ENCODE measurements around the gene CHST11. TPM values are rescaled to one million over a fixed set of nuclear protein-coding genes. Genes with fewer than 3 reads are reported as not detected.
A peak's percentile ranks its signal among the peaks of the same experiment; 100 is the strongest.

CHST11 gene
- total RNA-seq, 1 donor from 2014 or later = 40.1 TPM

DNA sequence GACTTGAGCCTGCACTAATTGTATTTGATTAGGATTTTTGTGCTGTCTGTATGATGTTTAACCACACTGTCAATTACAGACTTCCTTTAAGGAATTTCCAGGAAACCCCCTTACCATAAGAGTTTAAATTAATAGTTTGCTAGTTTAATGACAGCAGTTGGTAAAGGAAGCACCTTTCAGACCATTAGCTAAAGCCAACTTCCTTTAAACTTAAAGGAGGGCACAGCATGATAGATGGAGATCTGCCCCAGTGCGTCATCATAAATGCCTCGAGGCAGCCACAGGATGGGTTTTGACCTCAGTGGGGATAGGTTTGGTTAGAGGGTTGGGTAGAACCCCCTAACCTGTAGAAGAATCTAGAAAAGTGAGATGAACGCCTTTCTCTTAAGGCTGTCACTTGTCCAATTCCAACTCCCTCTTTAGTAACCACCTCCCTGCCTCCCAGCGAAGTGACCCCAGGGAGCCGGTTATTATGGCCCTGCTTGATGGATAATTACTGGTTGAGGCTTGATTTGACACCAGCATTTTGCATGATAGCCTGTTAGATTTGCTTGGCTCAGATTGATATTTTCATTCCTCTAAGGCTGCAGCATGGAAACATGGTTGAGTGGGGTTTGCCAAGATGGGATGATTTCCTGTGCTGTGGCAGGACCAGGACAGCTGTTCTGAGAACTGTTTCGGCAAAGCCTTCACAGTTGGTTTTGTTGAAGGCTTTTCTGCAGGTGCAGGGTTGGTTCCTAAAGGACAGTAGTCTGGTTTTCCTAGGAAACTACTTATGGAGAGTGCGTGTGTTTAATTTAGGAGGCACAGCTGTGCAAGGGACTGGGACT, 62.7 kb downstream of the CHST11 start:
- Mint-ChIP-seq H3K36me3 (ENCODE audit: low read depth) (peaks cover under 1% of the 10 kb centered on the region), H3K9me3 (no peaks in the 10 kb centered on the region), H3K4me1 (peaks cover 89% of the 10 kb centered on the region), H3K4me3 (peak overlapping the region; percentile 75), H3K27ac (peak overlapping the region; percentile 62), H3K27me3 (no peaks in the 10 kb centered on the region)
- intact Hi-C loops (cut with micrococcal nuclease) = loop anchor here (1.0 to 10.0 kb wide), 10 partner anchors 7 to 135 kb away; partner anchors contain the start of gene CHST11
- CTCF ChIA-PET = interaction anchor here (1.5 to 2.7 kb wide), 2 partner anchors 62 to 138 kb away, joined by 3 to 8 read pairs; no protein-coding TSS in a partner anchor
- DNase-seq (no peak), ATAC-seq (ENCODE audit: low read depth) (peak; percentile 53)
- POLR2A ChIA-PET = interaction anchor here (0.7 to 1.7 kb wide), 6 partner anchors 14 to 81 kb away, joined by 3 to 9 read pairs (median 6); no protein-coding TSS in a partner anchor
- TF ChIP-seq, protein P1, sequence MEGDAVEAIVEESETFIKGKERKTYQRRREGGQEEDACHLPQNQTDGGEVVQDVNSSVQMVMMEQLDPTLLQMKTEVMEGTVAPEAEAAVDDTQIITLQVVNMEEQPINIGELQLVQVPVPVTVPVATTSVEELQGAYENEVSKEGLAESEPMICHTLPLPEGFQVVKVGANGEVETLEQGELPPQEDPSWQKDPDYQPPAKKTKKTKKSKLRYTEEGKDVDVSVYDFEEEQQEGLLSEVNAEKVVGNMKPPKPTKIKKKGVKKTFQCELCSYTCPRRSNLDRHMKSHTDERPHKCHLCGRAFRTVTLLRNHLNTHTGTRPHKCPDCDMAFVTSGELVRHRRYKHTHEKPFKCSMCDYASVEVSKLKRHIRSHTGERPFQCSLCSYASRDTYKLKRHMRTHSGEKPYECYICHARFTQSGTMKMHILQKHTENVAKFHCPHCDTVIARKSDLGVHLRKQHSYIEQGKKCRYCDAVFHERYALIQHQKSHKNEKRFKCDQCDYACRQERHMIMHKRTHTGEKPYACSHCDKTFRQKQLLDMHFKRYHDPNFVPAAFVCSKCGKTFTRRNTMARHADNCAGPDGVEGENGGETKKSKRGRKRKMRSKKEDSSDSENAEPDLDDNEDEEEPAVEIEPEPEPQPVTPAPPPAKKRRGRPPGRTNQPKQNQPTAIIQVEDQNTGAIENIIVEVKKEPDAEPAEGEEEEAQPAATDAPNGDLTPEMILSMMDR (IDR thresholded peaks at IDR 0.05) = no peak

DNA sequence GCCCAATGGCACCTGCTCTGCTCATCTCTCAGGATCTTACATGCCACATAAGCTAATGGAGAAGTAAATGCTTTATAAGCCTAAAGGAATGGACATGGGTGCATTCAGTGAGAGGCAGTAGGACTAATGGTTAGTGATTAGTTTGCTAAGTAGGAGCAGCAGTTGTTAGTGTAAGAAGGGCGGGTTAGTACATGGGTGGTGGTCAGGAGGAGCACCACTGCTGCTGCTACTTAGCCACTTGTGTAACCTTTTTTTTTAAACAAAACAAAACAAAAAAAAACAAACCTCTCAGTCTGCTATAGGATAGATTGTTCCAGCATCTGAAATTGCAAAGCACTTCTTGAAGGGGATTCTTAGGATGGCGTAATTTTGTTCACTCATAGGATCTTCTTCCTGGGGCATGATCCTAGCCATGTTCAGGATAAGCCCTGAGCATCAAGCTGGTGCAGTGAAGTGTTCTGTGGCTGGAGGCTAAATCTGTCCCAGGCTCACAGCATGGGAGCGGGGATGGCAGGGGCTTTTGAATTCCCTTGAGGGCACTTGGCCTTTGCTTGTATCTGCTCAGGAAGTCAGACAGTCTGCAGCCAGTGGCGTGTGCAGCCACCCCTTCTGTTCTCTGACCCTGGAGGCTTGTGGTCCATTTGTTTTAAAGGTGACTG, 63.6 kb downstream of the CHST11 start:
- no peaks in the 10 kb centered on the region for H3K27me3 Mint-ChIP-seq
- peak overlapping the region; percentile 79 for H3K27ac Mint-ChIP-seq
- intact Hi-C loops (cut with micrococcal nuclease) = loop anchor here (1.0 to 10.0 kb wide), 10 partner anchors 8 to 136 kb away; partner anchors contain the start of gene CHST11
- TF ChIP-seq, protein P1 (IDR thresholded peaks at IDR 0.05) = no peak
- H3K4me1 Mint-ChIP-seq = peaks cover 97% of the 10 kb centered on the region
- H3K4me3 Mint-ChIP-seq = peak overlapping the region; percentile 75
- ChIA-PET POLR2A (interaction anchor here (0.7 to 1.7 kb wide), 7 partner anchors 26 to 80 kb away, joined by 3 to 7 read pairs (median 4); no protein-coding TSS in a partner anchor), CTCF (interaction anchor here (1.5 to 2.7 kb wide), 2 partner anchors 63 to 139 kb away, joined by 3 to 8 read pairs; no protein-coding TSS in a partner anchor)
- DNase-seq (peak; percentile 53), ATAC-seq (ENCODE audit: low read depth) (peak; percentile 83)
- H3K9me3 Mint-ChIP-seq = no peaks in the 10 kb centered on the region
- H3K36me3 Mint-ChIP-seq (ENCODE audit: low read depth) = peaks cover 2% of the 10 kb centered on the region

DNA sequence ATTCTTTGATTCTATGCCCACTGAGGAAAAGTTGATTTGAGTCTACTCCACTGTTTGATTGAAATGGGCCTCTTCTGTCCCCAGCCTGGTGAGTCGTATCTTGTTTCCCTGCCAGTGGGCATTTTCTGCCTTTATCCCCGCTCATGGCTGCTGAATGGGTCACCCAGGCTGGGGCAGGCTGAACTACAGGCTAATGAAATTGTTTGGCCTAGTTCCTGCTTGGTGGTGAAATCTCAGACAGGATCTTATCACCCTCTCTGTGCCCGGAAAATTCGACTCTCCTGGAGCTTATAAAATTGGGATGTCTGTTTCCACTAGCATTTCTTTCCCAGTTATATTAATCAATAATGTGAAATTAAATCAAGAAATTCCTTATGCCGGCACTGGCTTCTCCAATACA, 65.0 kb downstream of the CHST11 start:
- POLR2A ChIA-PET = interaction anchor here (0.7 to 0.8 kb wide), 2 partner anchors 27 to 43 kb away, joined by 3 read pairs; no protein-coding TSS in a partner anchor
- CTCF ChIA-PET = interaction anchor here (2.7 kb wide), 1 partner anchor 140 kb away, joined by 8 read pairs; no protein-coding TSS in a partner anchor
- intact Hi-C loops (cut with micrococcal nuclease) = loop anchor here (2.0 to 10.0 kb wide), 5 partner anchors 15 to 137 kb away; partner anchors contain the start of gene CHST11

DNA sequence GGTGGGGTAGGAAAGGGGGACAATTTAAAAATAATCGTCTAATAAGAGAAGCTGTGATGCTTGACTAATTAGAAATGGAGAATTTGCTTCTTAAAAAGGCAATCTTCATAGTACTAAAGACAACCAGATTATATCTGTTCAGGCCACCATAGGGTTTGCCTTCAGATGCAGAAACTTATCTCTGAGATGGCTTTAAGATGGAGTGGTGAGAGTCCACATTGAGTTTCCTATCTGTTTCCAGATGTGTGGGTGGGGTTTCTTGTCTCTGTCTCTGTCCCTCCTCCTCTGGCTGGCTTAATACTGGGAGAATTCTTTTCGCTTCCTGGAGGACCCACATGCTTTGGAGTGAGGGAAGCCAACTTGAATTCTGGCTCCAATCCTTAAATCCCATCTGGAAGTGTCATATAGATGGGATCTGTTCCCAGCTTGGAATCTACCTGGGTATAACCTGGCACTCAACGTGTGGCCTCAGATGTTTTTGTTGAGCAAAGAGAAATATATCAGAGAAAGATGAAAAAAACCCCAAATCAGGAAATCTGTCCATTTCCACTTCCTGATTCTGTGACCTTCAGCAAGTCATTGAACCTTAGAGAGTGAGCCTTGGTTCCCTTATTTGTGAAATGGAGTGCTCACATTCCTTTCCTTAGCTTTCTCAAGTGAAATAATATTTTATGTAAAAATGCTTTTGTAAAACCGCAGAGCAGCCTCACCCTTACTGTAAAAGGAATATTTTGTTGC, 66.4 kb downstream of the CHST11 start:
- POLR2A ChIA-PET = interaction anchor here (0.6 to 1.6 kb wide), 9 partner anchors 12 to 240 kb away, joined by 3 to 5 read pairs (median 4); no protein-coding TSS in a partner anchor
- TF ChIP-seq, protein P1 (IDR thresholded peaks at IDR 0.05) = no peak
- H3K9me3 Mint-ChIP-seq = peaks cover 7% of the 10 kb centered on the region
- intact Hi-C loops (cut with micrococcal nuclease) = loop anchor here (5.0 to 10.0 kb wide), 3 partner anchors 46 to 138 kb away; no protein-coding TSS in a partner anchor
- H3K27ac Mint-ChIP-seq = peak overlapping the region; percentile 83
- DNase-seq = no peak
- peak overlapping the region; percentile 71 for H3K4me3 Mint-ChIP-seq
- H3K36me3 Mint-ChIP-seq (ENCODE audit: low read depth) = peaks cover 8% of the 10 kb centered on the region
- CTCF ChIA-PET = interaction anchor here (1.0 to 1.7 kb wide), 4 partner anchors 45 to 141 kb away, joined by 3 to 4 read pairs (median 4); no protein-coding TSS in a partner anchor
- no peaks in the 10 kb centered on the region for H3K27me3 Mint-ChIP-seq
- peaks cover 85% of the 10 kb centered on the region for H3K4me1 Mint-ChIP-seq
- ATAC-seq (ENCODE audit: low read depth) = peak; percentile 23

More for the DNA sequence above, 65.0 kb downstream of the CHST11 start:
- ATAC-seq (ENCODE audit: low read depth) (no peak), DNase-seq (no peak)
- no peaks in the 10 kb centered on the region for H3K27me3 Mint-ChIP-seq
- TF ChIP-seq, protein P1 (IDR thresholded peaks at IDR 0.05) = no peak
- H3K4me3 Mint-ChIP-seq = no peak overlapping the region
- H3K27ac Mint-ChIP-seq = no peak overlapping the region
- peaks cover 90% of the 10 kb centered on the region for H3K4me1 Mint-ChIP-seq
- no peaks in the 10 kb centered on the region for H3K9me3 Mint-ChIP-seq
- peaks cover 2% of the 10 kb centered on the region for H3K36me3 Mint-ChIP-seq (ENCODE audit: low read depth)
